ENCODE results near the gene SGPP1.
"Not testable (repeated sequence)": the region's sequence is repeated elsewhere in the genome, so short reads cannot be mapped to it uniquely, and the experiment has no call there.

SGPP1 gene, protein sequence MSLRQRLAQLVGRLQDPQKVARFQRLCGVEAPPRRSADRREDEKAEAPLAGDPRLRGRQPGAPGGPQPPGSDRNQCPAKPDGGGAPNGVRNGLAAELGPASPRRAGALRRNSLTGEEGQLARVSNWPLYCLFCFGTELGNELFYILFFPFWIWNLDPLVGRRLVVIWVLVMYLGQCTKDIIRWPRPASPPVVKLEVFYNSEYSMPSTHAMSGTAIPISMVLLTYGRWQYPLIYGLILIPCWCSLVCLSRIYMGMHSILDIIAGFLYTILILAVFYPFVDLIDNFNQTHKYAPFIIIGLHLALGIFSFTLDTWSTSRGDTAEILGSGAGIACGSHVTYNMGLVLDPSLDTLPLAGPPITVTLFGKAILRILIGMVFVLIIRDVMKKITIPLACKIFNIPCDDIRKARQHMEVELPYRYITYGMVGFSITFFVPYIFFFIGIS

DNA sequence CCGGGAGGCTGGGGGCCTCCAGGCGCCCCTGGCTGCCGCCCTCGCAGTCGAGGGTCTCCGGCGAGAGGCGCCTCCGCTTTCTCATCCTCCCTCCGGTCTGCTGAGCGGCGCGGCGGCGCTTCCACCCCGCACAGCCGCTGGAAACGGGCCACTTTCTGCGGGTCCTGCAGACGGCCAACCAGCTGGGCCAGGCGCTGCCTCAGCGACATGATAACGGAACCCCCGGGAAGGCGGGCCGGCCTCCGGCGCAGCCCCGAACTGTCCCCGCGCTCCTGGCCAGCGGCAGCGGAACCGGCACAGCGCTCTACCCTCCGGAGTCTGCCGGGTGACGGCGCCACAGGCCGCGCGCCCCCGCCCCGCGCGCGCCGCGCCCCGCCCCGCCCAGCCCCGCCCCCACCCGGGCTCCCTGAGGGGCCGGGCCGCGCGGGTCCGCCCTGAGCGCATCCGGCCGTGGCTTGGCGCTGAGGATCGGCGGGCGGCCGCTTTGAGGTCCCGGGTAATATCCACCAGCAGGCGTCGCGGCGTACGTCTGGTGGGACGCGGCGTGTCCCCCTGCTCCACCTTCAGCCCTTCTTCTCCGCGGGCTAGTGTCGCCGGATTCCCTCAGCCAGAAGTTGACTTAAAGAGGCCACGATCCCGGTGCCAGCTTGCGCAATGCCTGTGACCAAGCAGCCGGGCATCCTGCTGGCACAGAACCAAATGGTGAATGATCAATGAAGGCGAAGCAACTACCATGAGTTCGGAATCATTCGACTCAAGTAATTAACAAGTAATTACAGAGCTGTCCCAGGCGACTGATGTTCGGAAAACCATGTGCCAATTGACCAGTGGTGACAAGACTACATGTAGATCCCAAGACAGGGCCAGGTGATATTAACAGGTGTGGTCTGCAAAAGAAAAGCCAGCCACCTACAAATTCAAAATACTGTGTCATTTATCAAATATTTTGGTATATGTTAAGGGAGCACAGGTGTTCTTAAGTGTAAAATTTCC lies at the start of gene SGPP1:
Gene SGPP1 (minus strand): TSS at position 330 of the 993 bp plus-strand sequence. CDS start 121 bp downstream, at position 209.
- peak; percentile 74 for DNase-seq (ENCODE audit: low read depth)

DNA sequence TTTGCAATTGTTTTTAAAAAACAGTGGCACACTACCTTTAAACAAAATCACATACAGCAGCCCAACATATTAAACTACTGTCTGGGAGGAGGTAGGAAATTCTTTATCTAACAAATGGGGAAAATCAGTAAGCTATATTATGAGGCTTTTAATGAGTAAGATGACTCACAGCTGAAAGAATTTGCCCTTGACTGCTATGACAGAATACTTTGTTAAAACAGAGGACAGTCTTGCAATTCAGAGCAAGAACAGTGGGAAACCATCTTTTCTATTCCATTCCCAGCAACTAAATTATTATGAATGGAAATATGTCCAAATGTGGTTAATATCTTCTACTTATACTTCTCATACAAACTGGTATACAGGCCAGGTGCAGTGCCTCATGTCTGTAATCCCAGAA lies 49.2 kb upstream of the SGPP1 start:
- DNase-seq (ENCODE audit: low read depth): no peak

DNA sequence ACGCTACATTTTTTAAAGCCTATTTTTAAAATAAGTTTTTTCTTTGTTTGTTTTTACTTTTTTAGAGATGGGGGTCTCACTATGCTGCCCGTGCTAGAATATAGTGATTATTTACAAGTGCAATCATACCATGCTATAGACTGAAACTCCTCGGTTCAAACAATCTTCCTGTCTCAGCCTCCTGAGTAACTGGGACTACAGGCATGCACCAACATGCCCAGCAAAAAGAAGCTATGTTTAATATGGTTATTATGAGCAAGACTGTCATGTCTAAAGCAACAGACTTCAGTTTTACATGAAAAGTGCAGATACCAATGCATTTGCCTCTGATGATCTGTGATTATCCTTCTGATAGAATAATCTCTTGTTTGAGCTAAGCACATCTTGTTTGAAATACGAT lies 45.6 kb upstream of the SGPP1 start:
- DNase-seq (ENCODE audit: low read depth): no peak

DNA sequence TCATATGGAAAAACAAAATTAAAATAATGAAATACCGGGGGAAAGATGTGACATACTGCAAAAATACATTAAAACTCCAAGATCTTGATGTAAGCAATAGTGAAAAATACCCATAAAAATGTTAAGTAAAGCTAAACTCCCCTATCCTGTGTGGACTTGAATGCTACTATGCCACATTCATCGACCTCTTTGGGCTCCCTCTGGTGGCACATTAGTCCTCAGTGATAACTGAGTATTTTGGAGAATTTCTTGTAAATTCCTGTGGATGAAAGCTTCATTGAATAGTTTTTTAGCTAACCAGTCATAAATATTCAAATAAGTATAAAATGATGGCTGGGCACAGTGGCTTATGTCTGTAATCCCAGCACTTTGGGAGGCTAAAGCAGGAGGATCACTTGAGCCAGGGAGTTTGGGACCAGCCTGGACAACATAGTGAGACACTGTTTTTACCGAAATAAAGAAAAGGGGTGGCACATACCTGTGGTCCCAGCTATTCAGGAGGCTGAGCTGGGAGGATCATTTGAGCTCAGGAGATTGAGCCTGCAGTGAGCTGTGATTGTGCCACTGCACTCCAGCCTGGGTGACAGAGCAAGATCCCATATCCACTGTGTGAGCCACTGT lies 42.4 kb upstream of the SGPP1 start:
- peak; percentile 11 for DNase-seq (ENCODE audit: low read depth)

DNA sequence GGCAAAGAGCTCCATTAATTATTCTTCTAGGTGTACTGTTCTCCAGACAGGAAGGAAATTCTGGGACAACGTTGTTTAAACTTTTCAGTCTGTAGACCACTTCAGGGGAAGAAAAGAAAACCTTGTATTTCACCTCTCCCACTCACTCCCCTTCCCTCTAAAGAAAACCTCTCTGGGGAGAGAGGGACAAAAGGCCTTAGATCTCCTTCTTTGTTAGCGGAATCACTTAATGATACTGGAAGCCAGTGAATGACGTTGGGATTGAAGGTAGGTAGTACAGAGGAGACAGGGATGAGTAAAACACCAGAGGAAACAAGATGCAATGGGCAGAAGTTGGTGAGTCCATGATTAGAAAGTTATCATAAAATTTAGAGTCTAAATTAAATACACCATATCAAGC lies 38.7 kb upstream of the SGPP1 start:
- DNase-seq (ENCODE audit: low read depth): no peak

DNA sequence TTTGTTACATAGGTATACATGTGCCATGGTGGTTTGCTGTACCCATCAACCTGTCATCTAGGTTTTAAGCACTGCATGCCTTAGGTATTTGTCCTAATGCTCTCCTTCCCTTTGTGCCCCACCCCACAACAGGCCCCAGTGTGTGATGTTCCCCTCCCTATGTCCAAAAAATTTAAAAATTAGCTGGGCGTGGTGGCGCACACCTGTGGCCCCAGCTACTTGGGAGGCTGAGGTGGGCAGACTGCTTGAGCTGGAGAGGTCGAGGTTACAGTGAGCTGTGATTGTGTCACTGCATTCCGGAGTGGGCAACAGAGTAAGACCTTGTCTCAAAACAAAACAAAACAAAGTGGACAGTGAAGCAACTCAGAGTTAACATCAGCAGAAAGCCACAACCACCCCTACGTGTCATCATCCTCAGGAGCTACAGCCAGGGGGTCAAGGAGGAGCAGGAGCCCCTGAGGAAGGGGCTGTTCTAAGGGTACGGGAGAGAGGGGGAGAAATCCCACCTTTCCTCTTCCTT lies 36.8 kb upstream of the SGPP1 start:
- no peak for DNase-seq (ENCODE audit: low read depth)

DNA sequence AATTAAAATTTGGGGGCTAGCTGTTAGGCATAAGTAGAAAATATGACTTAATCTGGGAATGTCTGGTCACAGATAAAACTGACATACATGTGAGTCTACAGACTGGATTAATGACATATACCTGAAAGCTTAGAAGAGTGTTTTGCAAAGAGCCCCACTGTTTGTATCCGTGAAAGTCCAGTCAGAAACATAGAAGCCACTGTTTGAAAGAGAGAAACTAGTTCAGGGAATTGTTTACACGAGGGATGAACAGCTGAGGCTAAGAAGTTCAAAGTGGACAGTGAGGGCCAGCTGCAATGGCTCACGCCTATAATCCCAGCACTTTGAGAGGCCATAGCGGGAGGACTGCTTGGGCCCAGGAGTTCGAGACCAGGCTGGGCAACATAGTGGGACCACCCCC lies 36.2 kb upstream of the SGPP1 start:
- DNase-seq (ENCODE audit: low read depth): no peak

DNA sequence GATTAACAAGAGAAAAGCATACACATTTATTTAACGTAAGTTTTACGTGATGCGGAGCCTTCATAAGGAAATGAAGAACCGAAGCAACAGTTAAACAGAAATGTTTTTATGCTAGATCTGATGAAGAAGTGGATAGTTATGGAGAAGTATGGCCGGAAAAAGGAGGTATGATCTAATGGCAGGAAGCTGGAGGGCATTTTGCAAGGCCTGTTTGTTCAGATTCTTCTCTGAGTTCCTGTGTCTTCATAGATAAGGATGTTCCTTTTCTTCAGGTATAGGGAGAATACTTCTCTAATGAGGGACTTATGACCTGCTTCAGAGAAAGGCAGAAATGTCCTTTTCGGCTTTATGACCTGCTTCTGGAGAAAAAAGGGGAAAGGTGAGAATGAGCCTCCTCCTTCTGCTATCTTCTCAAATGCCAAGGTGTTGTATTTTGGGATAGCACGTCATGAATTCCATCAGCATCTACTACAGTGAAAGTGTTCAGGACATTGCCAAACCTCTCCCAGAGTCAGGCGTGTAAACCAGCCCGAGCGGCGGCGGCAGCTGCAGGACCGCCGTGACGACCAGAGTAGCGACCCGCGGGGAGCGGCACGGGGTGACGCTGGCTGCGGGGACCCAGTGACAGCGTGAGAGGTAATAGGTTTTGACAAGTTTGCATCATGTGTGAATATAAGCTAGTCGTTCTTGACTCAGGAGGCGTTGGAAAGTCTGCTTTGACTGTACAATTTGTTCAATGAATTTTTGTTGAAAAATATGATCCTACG lies 33.7 kb upstream of the SGPP1 start:
- no peak for DNase-seq (ENCODE audit: low read depth)

DNA sequence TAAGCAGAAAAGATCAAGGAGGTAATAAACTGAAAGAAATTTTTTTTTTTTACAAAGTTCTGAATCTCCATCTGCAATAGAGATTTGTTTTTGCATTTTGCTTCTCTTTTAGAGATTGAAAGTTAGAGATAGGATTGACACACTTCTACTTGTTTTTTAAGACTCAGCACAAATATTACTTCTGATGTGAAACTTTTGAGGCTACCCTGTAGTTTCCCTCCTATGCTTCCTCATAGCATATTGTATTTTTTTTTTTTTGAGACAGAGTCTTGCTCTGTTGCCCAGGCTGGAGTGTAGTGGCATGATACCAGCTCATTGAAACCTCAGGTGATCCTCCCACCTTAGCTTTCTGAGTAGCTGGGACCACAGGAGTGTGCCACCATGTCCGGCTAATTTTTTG lies 32.1 kb upstream of the SGPP1 start:
- no peak for DNase-seq (ENCODE audit: low read depth)

DNA sequence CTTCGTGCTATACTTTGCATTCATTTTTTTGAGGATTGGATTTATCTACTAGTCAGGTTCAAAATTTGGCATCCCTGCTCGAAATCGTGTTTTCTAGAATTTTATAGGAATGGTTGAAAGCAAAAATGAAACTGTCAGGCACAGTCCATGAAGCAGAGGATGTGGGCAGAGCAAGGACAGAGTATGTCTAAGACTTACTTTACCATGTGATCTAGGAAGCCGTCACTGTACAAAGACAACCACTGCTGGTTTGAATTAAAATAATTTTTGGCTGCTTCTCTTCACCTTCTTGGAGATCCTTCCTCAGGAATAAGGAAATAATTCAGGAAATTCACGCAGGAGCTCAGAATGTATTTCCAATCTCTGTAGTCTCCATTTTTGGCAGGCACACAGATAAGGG lies 31.6 kb upstream of the SGPP1 start:
- DNase-seq (ENCODE audit: low read depth): no peak

DNA sequence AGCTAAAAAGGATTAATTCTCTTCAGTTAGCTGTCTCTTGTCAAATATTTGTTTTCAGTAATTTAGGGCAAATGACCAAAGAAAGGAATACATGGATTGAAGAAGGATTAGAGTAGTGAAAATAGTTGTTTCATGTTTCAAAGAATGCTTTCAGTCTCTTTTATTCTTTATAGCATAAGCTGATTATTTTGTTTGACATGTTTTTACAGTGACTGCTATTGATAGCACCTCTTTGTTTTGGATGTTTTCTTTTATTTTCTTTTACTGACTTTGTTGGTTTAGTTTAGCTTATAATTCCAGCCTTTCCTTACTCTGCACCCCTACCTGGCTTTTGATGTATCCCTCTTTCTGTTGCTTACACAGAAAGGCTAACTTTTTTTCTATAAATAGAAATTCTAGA lies 29.3 kb upstream of the SGPP1 start:
- no peak for DNase-seq (ENCODE audit: low read depth)

DNA sequence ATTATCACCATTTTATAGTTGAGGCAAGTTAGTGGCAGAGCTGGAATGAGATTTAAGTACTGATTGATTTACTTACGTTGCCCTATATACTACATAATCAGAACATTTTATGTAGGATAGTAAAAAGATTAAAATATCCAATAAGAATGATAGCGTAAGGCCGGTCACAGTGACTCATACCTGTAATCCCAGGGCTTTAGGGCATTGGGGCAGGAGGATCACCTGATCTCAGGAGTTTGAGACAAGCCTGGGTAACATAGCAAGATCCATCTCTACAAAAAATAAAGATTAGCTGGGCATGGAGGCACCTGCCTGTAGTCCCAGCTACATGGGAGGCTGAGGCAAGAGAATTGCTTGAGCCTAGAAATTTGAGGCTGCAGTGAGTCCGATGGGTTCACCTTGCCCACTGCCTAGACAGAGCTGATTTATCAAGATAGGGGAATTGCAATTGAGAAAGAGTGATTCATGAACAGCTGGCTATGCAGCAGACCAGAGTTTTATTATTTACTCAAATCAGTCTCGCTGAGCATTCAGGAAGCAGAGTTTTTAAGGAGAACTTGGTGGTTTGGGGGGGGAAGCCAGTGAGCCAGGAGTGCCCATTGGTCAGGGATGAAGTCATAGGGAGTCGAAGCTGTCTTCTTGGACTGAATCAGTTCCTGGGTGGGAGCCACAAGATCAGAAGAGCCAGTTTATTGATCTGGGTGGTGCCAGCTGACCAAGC lies 24.7 kb upstream of the SGPP1 start:
- DNase-seq (ENCODE audit: low read depth): no peak

DNA sequence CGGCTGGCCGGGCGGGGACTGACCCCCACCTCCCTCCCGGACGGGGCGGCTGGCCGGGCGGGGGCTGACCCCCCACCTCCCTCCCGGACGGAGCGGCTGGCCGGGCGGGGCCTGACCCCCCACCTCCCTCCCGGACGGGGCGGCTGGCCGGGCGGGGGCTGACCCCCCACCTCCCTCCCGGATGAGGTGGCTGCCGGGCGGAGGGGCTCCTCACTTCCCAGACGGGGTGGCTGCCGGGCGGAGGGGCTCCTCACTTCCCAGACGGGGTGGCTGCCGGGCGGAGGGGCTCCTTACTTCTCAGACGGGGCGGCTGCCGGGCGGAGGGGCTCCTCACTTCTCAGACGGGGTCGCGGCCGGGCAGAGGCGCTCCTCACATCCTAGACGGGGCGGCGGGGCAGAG lies 23.2 kb upstream of the SGPP1 start:
- DNase-seq (ENCODE audit: low read depth): not testable (repeated sequence)

DNA sequence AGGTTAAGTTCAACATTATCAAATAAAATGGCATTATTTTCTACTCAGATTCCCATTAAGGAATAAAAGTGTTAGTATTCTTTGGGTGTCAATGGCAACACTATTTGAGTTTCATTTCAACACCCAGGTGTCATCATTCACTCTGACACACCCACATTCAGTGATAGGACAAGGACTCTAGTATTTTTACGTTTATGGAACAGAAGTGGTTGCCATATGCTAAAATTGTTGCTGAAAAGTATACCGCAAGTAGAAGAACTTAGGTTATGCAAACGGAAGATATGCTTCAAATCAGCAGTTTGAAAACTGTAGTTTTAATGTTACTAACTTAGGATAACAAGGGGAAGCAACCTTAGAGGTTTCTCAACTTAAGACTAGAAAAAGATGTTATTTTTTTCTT lies 20.0 kb upstream of the SGPP1 start:
- DNase-seq (ENCODE audit: low read depth): no peak

DNA sequence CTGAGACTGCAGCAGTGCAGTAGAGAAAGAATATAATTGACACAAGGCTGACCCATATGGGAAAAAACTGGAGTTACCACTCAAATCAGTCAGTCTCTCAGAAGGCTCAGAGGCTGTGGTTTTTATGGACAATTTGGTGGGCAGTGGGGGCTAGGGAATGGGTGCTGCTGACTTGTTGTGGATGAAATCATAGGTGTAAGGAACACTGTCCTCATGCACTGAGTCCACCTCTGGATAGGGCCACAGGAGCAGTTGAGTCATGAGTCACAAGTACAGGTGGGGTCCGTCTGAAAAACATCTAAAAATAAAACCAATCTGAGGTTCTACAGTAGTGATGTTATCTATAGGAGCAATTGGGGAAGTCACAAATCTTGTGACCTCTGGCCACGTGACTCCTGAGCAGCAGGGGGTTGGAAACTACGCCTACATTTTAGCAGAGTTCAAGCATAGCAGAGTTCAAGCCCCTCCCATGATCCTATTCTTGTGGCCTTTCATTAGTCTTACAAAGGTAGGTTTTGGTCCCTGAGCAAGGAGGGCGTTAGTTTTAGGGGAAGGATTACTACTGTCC lies 18.1 kb upstream of the SGPP1 start:
- DNase-seq (ENCODE audit: low read depth): no peak

DNA sequence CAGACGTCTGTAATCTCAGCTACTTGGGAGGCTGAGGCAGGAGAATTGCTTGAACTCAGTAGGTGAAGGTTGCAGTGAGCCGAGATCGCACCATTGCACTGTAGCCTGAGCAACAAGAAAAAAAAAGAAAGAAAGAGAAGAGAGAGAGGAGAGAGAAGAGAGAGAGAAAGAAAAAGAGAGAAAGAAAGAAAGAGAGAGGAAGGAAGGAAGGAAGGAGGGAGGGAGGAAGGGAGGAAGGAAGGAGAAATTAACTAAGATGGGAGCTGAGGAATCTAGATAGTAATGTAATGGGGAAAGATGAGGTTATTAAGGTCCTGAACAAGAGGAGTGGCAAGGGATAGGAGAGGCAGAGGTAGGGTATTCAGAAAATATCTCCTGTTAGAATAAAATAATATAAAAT lies 17.4 kb upstream of the SGPP1 start:
- no peak for DNase-seq (ENCODE audit: low read depth)

DNA sequence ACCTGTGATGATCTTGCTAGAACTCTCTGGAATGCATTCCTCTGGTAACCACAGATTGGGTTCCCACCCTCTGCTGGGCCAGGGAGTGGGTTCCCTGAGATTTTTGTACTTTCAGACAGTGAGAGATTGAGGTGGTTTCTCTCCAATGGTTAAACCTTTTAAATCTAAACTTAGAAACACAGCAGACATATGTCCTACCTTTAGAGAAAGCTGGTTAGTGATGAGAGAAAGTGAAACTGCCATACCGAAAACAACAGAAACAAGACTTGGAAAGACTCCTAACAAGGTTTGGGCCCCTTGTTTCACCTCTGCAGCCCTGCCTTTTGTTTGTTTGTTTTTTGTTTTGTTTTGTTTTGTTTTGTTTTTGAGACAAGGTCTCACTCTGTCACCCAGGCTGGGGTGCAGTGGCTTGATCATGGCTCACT lies 9.7 kb upstream of the SGPP1 start:
- DNase-seq (ENCODE audit: low read depth): no peak

DNA sequence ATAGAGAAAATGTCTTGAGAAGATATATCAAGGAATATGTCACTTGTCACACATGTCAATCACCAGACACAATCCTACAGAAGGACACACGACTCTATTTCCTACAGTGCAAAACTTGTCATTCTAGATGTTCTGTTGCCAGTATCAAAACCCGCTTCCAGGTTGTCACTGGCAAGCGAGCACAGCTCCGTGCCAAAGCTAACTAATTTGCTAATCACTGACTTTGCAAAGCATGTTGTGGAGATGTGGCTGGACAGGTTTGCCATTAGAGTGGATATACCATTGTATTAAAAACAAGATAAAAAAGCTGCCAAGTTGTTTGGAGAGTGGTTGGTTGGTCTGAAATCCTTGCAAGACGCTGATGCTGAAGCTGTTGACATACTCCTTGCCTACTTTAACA lies 7.9 kb upstream of the SGPP1 start:
- no peak for DNase-seq (ENCODE audit: low read depth)

DNA sequence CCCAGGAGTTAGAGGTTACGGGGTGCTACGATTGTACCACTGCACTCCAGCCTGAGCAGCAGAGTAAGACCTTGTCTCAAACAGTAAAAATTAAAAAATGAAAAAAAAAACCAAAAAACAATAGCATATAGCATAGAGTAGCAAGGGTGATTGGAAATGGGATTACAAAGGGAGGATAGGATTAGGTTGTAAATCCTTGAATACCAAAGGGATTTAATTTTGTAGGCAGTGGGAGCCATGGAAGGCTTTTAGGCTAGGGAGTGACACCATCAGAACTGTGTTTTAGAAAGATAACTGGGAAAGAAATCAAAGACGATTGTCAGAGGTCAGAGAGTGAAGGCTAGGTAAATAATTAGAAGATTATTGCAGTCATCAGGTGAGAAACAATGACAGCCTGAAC lies 2.8 kb upstream of the SGPP1 start:
- DNase-seq (ENCODE audit: low read depth): no peak

DNA sequence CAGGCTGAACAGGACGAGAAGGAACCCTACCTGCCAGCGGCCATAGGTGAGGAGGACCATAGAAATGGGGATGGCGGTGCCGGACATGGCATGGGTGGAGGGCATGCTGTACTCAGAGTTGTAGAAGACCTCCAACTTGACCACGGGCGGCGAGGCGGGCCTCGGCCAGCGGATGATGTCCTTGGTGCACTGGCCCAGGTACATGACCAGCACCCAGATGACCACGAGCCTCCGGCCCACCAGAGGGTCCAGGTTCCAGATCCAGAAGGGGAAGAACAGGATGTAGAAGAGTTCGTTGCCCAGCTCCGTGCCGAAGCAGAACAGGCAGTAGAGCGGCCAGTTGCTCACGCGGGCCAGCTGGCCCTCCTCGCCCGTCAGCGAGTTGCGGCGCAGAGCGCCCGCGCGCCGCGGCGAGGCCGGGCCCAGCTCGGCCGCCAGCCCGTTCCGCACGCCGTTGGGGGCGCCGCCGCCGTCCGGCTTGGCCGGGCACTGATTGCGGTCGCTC lies 582 bp downstream of the SGPP1 start:
- no peak for DNase-seq (ENCODE audit: low read depth)

Data from activated T-helper 1 cell treated with Interleukin-2 at 50 U/mL for 16 hours (primary cell).